Endothelial cell of umbilical vein (primary cell): ENCODE results near the gene TMEM59. TPM values are rescaled to one million over a fixed set of nuclear protein-coding genes. Genes with fewer than 3 reads are reported as not detected.
"Not testable (repeated sequence)": the region's sequence is repeated elsewhere in the genome, so short reads cannot be mapped to it uniquely, and the experiment has no call there.

Source experiments
- BruUV-seq: library from RNA; stranded (reverse); fragments of 400-500 nt; replicated peaks from 2 replicates; lab custom pipeline; 2021; lab: Mats Ljungman, UMichigan
- CTCF ChIA-PET: fragments of 300-600, 350-600 bp; sonication (Branson Sonifier 250); formaldehyde crosslinking; loops from one replicate; lab custom pipeline; 2021; ENCODE audit warnings: antibody characterized with exemption, inconsistent platforms; lab: Charles Lee
- POLR2A ChIA-PET: fragments of 300-600, 350-600 bp; sonication (Branson Sonifier 250); formaldehyde crosslinking; loops from one replicate; lab custom pipeline; 2021; ENCODE audit warnings: antibody characterized with exemption, inconsistent platforms; lab: Charles Lee
- DNase-seq: peaks from one replicate; pipeline ENCODE4 v3.0.0-alpha.2; 2011; ENCODE audit warnings: low read depth, low spot score
- FAIRE-seq: peaks from 2 replicates; lab custom pipeline; 2011; peaks lifted over from hg19 to GRCh38; lab: Jason Lieb, UNC
- H2AFZ ChIP-seq: 2 replicates; pipeline ENCODE4 v1.6.0; 2012; ENCODE audit warnings: low read depth, low read length, control low read depth, inconsistent platforms
- H3K27ac ChIP-seq: 2 replicates; pipeline ENCODE4 v1.5.1; 2011; ENCODE audit warnings: low read depth, mild to moderate bottlenecking, control low read depth, low read length, moderate library complexity; ENCODE audit not compliant: insufficient read depth
- H3K27me3 ChIP-seq, 2 experiments: 2 replicates each; pipeline versions ENCODE4 v1.6.0 to v1.6.1; 2011; ENCODE audit warnings: low read length in 2 of 2, mixed read lengths in 1 of 2; ENCODE audit not compliant: control insufficient read depth in 2 of 2, insufficient read depth in 2 of 2
- H3K36me3 ChIP-seq, 2 experiments: 2 replicates in 1 of 2; 3 replicates in 1 of 2; pipeline ENCODE4 v1.5.1; 2011; ENCODE audit warnings: low read length in 2 of 2, mild to moderate bottlenecking in 1 of 2, moderate library complexity in 1 of 2; ENCODE audit not compliant: control insufficient read depth in 2 of 2, insufficient read depth in 2 of 2; ENCODE audit errors: extremely low read depth in 1 of 2
- H3K4me1 ChIP-seq: 3 replicates; pipeline ENCODE4 v1.5.1; 2011; ENCODE audit warnings: mild to moderate bottlenecking, low read length; ENCODE audit not compliant: control insufficient read depth, insufficient read depth; ENCODE audit errors: extremely low read depth
- H3K4me2 ChIP-seq: 2 replicates; pipeline ENCODE4 v1.6.1; 2011; ENCODE audit warnings: low read length, control low read depth, mixed read lengths; ENCODE audit not compliant: insufficient read depth
- H3K4me3 ChIP-seq, 3 experiments: fragments of 200-600 bp in 1 of 3; sonication (generic), shearing (Covaris generic) in 1 of 3; replicated peaks in 1 of 3; 2 replicates each; pipeline ENCODE4 v1.5.1; 2011 to 2016; ENCODE audit warnings: control low read depth in 3 of 3, low read length in 3 of 3, mild to moderate bottlenecking in 2 of 3, inconsistent platforms in 1 of 3, low read depth in 1 of 3, moderate library complexity in 1 of 3; ENCODE audit not compliant: insufficient read depth in 1 of 3
- H3K79me2 ChIP-seq: 2 replicates; pipeline ENCODE4 v1.6.0; 2012; ENCODE audit warnings: low read length, inconsistent platforms; ENCODE audit not compliant: control insufficient read depth, insufficient read depth
- H3K9ac ChIP-seq: replicated peaks from 2 replicates; pipeline ENCODE3; 2011; ENCODE audit warnings: low read length, control low read depth; ENCODE audit not compliant: insufficient read depth; ENCODE audit errors: extremely low read depth
- H3K9me1 ChIP-seq: replicated peaks from 3 replicates; pipeline ENCODE4 v1.6.0; 2011; ENCODE audit warnings: mild to moderate bottlenecking, low read length; ENCODE audit not compliant: control insufficient read depth, insufficient read depth; ENCODE audit errors: extremely low read depth
- H3K9me3 ChIP-seq: replicated peaks from 2 replicates; pipeline ENCODE4 v1.5.1; 2012; ENCODE audit warnings: low read length, inconsistent platforms; ENCODE audit not compliant: control insufficient read depth, insufficient read depth
- H4K20me1 ChIP-seq: replicated peaks from 2 replicates; pipeline ENCODE3; 2011; ENCODE audit warnings: mild to moderate bottlenecking, low read length; ENCODE audit not compliant: control insufficient read depth, insufficient read depth; ENCODE audit errors: extremely low read depth
- EZH2 ChIP-seq: IDR thresholded peaks from 2 replicates; pipeline ENCODE4 v1.6.1; 2012; ENCODE audit warnings: borderline replicate concordance, low read depth, mild to moderate bottlenecking, moderate library complexity, low read length, inconsistent platforms; ENCODE audit not compliant: severe bottlenecking
- FOS ChIP-seq: IDR thresholded peaks from 2 replicates; pipeline ENCODE4 v1.6.1; 2011; ENCODE audit warnings: mild to moderate bottlenecking, low read length, moderate library complexity, borderline replicate concordance; ENCODE audit not compliant: insufficient read depth
- GATA2 ChIP-seq: IDR thresholded peaks from 2 replicates; pipeline ENCODE4 v1.7.0; 2011; ENCODE audit warnings: low read depth, mild to moderate bottlenecking, moderate library complexity, mixed read lengths, low read length; ENCODE audit not compliant: insufficient read length, insufficient read depth
- JUN ChIP-seq: IDR thresholded peaks from 2 replicates; pipeline ENCODE4 v1.6.1; 2011; ENCODE audit warnings: borderline replicate concordance, low read depth; ENCODE audit not compliant: insufficient read length, insufficient read depth
- MYC ChIP-seq: IDR thresholded peaks from one replicate; pipeline ENCODE4 v1.6.1; 2011; ENCODE audit warnings: mild to moderate bottlenecking, low read depth, low read length
- POLR2A ChIP-seq: IDR thresholded peaks from 2 replicates; pipeline ENCODE4 v1.6.1; 2012; ENCODE audit warnings: low read depth, mild to moderate bottlenecking, control low read depth, low read length
- POLR2AphosphoS5 ChIP-seq: IDR thresholded peaks from 2 replicates; pipeline ENCODE4 v1.6.1; 2012; ENCODE audit warnings: low read depth, mild to moderate bottlenecking, control low read depth, low read length, moderate library complexity; ENCODE audit not compliant: insufficient read depth
- dilution Hi-C: fragments of 300-500 bp; cut with MboI; formaldehyde crosslinking; loops from one replicate; pipeline ENCODE4 v1.15.0; 2019; ENCODE audit warnings: low sequenced_read_pairs; ENCODE audit not compliant: extremely low pct_ligation_motif_present
- intact Hi-C: fragments of 100-400 bp; cut with micrococcal nuclease; formaldehyde crosslinking; loops from one replicate; pipeline ENCODE4 v1.10.0; 2022
- polyA plus RNA-seq, 4 experiments: library from polyadenylated mRNA; depleted of rRNA in 3 of 4; stranded (reverse) in 3 of 4; unstranded in 1 of 4; fragments of >200 nt; gene quantifications; 2 replicates each; pipeline versions ENCODE4 v1.2.1 to v1.2.3, GENCODE V29; 2011 to 2012; ENCODE audit warnings: missing spikeins in 1 of 4
- total RNA-seq: library from RNA; stranded (reverse); gene quantifications from 2 replicates; pipeline ENCODE4 v1.2.3, GENCODE V29; 2021
- TF ChIP-seq, protein P1 (sequence below), 2 donors: IDR thresholded peaks; 1 replicate in 1 of 2; 2 replicates in 1 of 2; pipeline ENCODE4 v1.5.1; 2011; ENCODE audit warnings: low read length in 2 of 2, mild to moderate bottlenecking in 2 of 2, moderate library complexity in 2 of 2, control low read depth in 1 of 2, inconsistent platforms in 1 of 2, low read depth in 1 of 2; ENCODE audit not compliant: insufficient read depth in 1 of 2; ENCODE audit errors: extremely low read depth in 1 of 2
- TF ChIP-seq, protein P2 (sequence below): IDR thresholded peaks from 2 replicates; pipeline ENCODE4 v1.6.1; 2011; ENCODE audit not compliant: insufficient read depth, insufficient read length

Gene TMEM59
- total and polyA plus RNA-seq, 2 donors (not counting 3 experiments of a cell fraction or from before 2014, with no cell fraction given): 196 to 281 TPM

DNA sequence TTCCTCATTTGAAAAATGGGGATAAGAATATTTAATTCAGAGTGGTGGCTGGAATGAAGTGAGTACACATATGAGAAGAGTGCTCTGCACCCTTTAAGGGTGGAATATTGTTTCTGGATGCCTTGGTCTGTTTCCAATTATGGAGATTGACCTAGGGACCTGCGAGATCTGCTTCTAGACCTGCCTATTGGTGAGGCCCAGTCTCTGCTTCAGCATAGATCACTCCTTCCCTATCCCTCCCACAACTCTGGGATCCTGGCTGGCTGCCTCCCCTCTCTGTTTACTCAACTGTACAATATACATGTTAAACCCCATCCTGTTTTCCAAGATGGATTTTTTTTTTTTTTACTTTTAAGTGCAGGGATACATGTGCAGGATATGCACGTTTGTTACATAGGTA, 28.6 kb downstream of the TMEM59 start:
- H4K20me1 ChIP-seq: no peaks in the 10 kb centered on the region
- intact Hi-C loops: no loop called here

DNA sequence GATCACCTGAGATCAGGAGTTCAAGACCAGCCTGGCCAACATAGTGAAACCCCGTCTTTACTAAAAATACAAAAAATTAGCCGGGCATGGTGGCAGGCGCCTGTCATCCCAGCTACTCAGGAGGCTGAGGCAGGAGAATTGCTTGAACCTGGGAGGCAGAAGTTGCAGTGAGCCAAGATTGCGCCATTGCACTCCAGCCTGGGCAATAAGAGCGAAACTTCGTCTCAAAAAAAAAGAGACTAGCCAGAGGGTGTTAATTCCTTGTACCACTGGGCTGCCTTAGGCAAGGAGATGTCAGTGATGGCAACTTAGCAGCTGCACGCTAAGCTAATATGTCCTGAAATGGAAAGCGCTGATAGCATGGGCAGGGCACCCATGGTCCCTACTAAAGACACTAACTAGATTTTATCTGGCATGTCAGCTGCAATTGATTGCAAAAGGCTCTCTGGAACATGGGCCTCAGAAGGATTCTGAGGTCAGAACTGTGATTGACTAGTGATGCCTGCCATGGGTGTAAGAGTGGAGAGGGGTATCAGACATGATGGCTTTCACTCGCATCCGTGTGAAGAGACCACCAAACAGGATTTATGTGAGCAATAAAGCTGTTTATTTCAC, 33.3 kb downstream of the TMEM59 start:
- H3K9ac ChIP-seq, H3K27ac ChIP-seq, H4K20me1 ChIP-seq, H3K4me1 ChIP-seq, FAIRE-seq, H3K36me3 ChIP-seq, intact Hi-C loops, H3K9me3 ChIP-seq, POLR2A ChIA-PET, H3K9me1 ChIP-seq, dilution Hi-C loops, DNase-seq, H3K4me3 ChIP-seq, BruUV-seq, H3K79me2 ChIP-seq, H2AFZ ChIP-seq, H3K27me3 ChIP-seq, H3K4me2 ChIP-seq: not testable (repeated sequence)
- CTCF ChIA-PET: interaction anchor here (1.2 kb wide), 1 partner anchor 13 kb away, joined by 4 read pairs; no protein-coding TSS in a partner anchor

More for the DNA sequence above, 28.6 kb downstream of the TMEM59 start:
- FAIRE-seq (no peak), DNase-seq (no peak)
- H3K9me3 ChIP-seq: no peaks in the 10 kb centered on the region
- H3K9me1 ChIP-seq: no peaks in the 10 kb centered on the region
- BruUV-seq: no TSS peak
- no peaks in the 10 kb centered on the region for H3K36me3 ChIP-seq
- H3K4me1 ChIP-seq: no peaks in the 10 kb centered on the region
- no peaks in the 10 kb centered on the region for H3K79me2 ChIP-seq
- TF ChIP-seq FOS (no peak), MYC (no peak), GATA2 (no peak), POLR2A (no peak), JUN (no peak), POLR2AphosphoS5 (no peak), EZH2 (no peak)
- TF ChIP-seq, protein P1, sequence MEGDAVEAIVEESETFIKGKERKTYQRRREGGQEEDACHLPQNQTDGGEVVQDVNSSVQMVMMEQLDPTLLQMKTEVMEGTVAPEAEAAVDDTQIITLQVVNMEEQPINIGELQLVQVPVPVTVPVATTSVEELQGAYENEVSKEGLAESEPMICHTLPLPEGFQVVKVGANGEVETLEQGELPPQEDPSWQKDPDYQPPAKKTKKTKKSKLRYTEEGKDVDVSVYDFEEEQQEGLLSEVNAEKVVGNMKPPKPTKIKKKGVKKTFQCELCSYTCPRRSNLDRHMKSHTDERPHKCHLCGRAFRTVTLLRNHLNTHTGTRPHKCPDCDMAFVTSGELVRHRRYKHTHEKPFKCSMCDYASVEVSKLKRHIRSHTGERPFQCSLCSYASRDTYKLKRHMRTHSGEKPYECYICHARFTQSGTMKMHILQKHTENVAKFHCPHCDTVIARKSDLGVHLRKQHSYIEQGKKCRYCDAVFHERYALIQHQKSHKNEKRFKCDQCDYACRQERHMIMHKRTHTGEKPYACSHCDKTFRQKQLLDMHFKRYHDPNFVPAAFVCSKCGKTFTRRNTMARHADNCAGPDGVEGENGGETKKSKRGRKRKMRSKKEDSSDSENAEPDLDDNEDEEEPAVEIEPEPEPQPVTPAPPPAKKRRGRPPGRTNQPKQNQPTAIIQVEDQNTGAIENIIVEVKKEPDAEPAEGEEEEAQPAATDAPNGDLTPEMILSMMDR (IDR thresholded peaks at IDR 0.05; ENCODE audit: extremely low read depth in 1 of 2, insufficient read depth in 1 of 2, low read depth in 1 of 2, low read length in 2 of 2): no peak
- TF ChIP-seq, protein P2, sequence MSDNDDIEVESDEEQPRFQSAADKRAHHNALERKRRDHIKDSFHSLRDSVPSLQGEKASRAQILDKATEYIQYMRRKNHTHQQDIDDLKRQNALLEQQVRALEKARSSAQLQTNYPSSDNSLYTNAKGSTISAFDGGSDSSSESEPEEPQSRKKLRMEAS: no peak
- dilution Hi-C loops: no loop called here
- ChIA-PET POLR2A (no interaction called here), CTCF (interaction anchor here (1.5 kb wide), 1 partner anchor 8 kb away, joined by 3 read pairs; no protein-coding TSS in a partner anchor)
- H3K27ac ChIP-seq: no peak overlapping the region
- no peak overlapping the region for H3K9ac ChIP-seq
- no peaks in the 10 kb centered on the region for H3K27me3 ChIP-seq
- H3K4me2 ChIP-seq: no peak overlapping the region
- no peak overlapping the region for H3K4me3 ChIP-seq
- no peak overlapping the region for H2AFZ ChIP-seq
